OCI-LY1 (cell line): ENCODE measurements around the gene PTPRG.

ENCODE experiments used
- H2AFZ ChIP-seq: fragments of 200-600 bp; sonication (generic), shearing (Covaris generic); 2 replicates; pipeline ENCODE4 v1.6.0; 2014; ENCODE audit warnings: antibody characterized with exemption, mild to moderate bottlenecking, low read length
- H3F3A ChIP-seq: fragments of 200-600 bp; sonication (generic), shearing (Covaris generic); 2 replicates; pipeline ENCODE4 v1.6.0; 2014; ENCODE audit warnings: mild to moderate bottlenecking, antibody characterized with exemption, low read length, moderate library complexity; ENCODE audit not compliant: insufficient read depth
- H3K27ac ChIP-seq: fragments of 200-600 bp; sonication (generic); 2 replicates; pipeline ENCODE4 v1.5.1; 2014; ENCODE audit warnings: low read length, mixed run types, mild to moderate bottlenecking, low read depth; ENCODE audit not compliant: poor library complexity, severe bottlenecking
- H3K27me3 ChIP-seq: fragments of 200-600 bp; sonication (generic); 2 replicates; pipeline ENCODE4 v1.6.0; 2014; ENCODE audit warnings: antibody characterized with exemption, mild to moderate bottlenecking, low read length, moderate library complexity; ENCODE audit not compliant: insufficient read depth
- H3K36me3 ChIP-seq: fragments of 200-600 bp; sonication (generic); 2 replicates; pipeline ENCODE4 v1.6.1; 2014; ENCODE audit warnings: mild to moderate bottlenecking, antibody characterized with exemption, low read length, moderate library complexity, mixed read lengths; ENCODE audit not compliant: insufficient read depth
- H3K4me1 ChIP-seq: fragments of 200-600 bp; sonication (generic); 2 replicates; pipeline ENCODE4 v1.5.1; 2014; ENCODE audit warnings: mild to moderate bottlenecking, low read length, moderate library complexity; ENCODE audit not compliant: insufficient read depth, severe bottlenecking
- H3K4me2 ChIP-seq: fragments of 200-600 bp; sonication (generic), shearing (Covaris generic); 2 replicates; pipeline ENCODE4 v1.6.1; 2014; ENCODE audit warnings: low read length
- H3K4me3 ChIP-seq: fragments of 200-600 bp; sonication (generic); 2 replicates; pipeline ENCODE4 v1.5.1; 2014; ENCODE audit warnings: low read length, low read depth, mild to moderate bottlenecking, mixed read lengths; ENCODE audit not compliant: poor library complexity, severe bottlenecking
- H3K79me2 ChIP-seq: fragments of 200-600 bp; shearing (Covaris generic); 2 replicates; pipeline ENCODE4 v1.6.1; 2016; ENCODE audit warnings: mixed run types, low read length, mixed read lengths; ENCODE audit not compliant: insufficient read depth
- H3K9ac ChIP-seq: fragments of 200-600 bp; sonication (generic), shearing (Covaris generic); 2 replicates; pipeline ENCODE4 v1.6.1; 2014; ENCODE audit warnings: mild to moderate bottlenecking, low read length, mixed read lengths
- H3K9me2 ChIP-seq: fragments of 200-600 bp; sonication (generic), shearing (Covaris generic); 2 replicates; pipeline ENCODE4 v1.6.1; 2014; ENCODE audit warnings: low read depth, mild to moderate bottlenecking, low read length, mixed read lengths
- H3K9me3 ChIP-seq: fragments of 200-600 bp; shearing (Covaris generic); 2 replicates; pipeline ENCODE4 v1.6.1; 2014; ENCODE audit warnings: low read length, mixed read lengths
- H4K20me1 ChIP-seq: fragments of 200-600 bp; sonication (generic), shearing (Covaris generic); 2 replicates; pipeline ENCODE4 v1.6.0; 2016; ENCODE audit warnings: mild to moderate bottlenecking, low read length; ENCODE audit not compliant: insufficient read depth
- CTCF ChIP-seq: fragments of 200-600 bp; sonication (generic), shearing (Covaris generic); IDR thresholded peaks from 2 replicates; pipeline ENCODE4 v1.5.1; 2017; ENCODE audit warnings: mild to moderate bottlenecking, antibody characterized with exemption, low read length, moderate library complexity, mixed read lengths
- EZH2 ChIP-seq: fragments of 200-600 bp; sonication (generic), shearing (Covaris generic); IDR thresholded peaks from 2 replicates; pipeline ENCODE4 v1.8.0; 2017; ENCODE audit warnings: borderline replicate concordance, mixed run types, mild to moderate bottlenecking, antibody characterized with exemption, low read length, moderate library complexity, mixed read lengths

Gene PTPRG

GRCh38 chr3:61928776-61929314 lies 367.5 kb downstream of the PTPRG start:
- no peaks in the 10 kb centered on the region for H3F3A ChIP-seq
- H3K9me3 ChIP-seq: no peaks in the 10 kb centered on the region
- no peaks in the 10 kb centered on the region for H3K27me3 ChIP-seq
- H3K9me2 ChIP-seq: no peaks in the 10 kb centered on the region
- no peak for TF ChIP-seq CTCF
- H3K79me2 ChIP-seq: no peaks in the 10 kb centered on the region
- H3K9ac ChIP-seq: no peak overlapping the region
- no peak overlapping the region for H2AFZ ChIP-seq
- no peaks in the 10 kb centered on the region for H3K36me3 ChIP-seq
- H3K27ac ChIP-seq: no peak overlapping the region
- no peak overlapping the region for H3K4me3 ChIP-seq
- no peaks in the 10 kb centered on the region for H3K4me1 ChIP-seq
- H3K4me2 ChIP-seq: no peak overlapping the region
- H4K20me1 ChIP-seq: no peaks in the 10 kb centered on the region

- Histone ChIP-seq H4K20me1 (no peaks in the 10 kb centered on the region), H3K4me1 (no peaks in the 10 kb centered on the region), H3K9ac (no peak overlapping the region), H3K27me3 (no peaks in the 10 kb centered on the region), H3K9me3 (no peaks in the 10 kb centered on the region), H3K4me2 (no peak overlapping the region), H3F3A (no peaks in the 10 kb centered on the region), H3K27ac (no peak overlapping the region), H3K4me3 (no peak overlapping the region), H2AFZ (no peak overlapping the region), H3K79me2 (no peaks in the 10 kb centered on the region), H3K9me2 (no peaks in the 10 kb centered on the region), H3K36me3 (no peaks in the 10 kb centered on the region)
- TF ChIP-seq EZH2 (no peak), CTCF (no peak)
These were observed 368.2 kb downstream of the PTPRG start for GRCh38 chr3:61929617-61930016.

- TF ChIP-seq EZH2: no peak
- no peak for TF ChIP-seq CTCF
These were observed 371.1 kb downstream of the PTPRG start for GRCh38 chr3:61932499-61932898.

More at GRCh38 chr3:61932499-61932898, 371.1 kb downstream of the PTPRG start:
- Histone ChIP-seq H3K27ac (no peak overlapping the region), H3K4me3 (no peak overlapping the region), H2AFZ (no peak overlapping the region), H4K20me1 (no peaks in the 10 kb centered on the region), H3K4me2 (no peak overlapping the region), H3K36me3 (no peaks in the 10 kb centered on the region), H3K9me2 (no peaks in the 10 kb centered on the region), H3F3A (no peaks in the 10 kb centered on the region), H3K27me3 (no peaks in the 10 kb centered on the region), H3K79me2 (no peaks in the 10 kb centered on the region), H3K4me1 (no peaks in the 10 kb centered on the region), H3K9ac (no peak overlapping the region), H3K9me3 (no peaks in the 10 kb centered on the region)
